ENCODE measurements around the gene CCDC60.
A peak's percentile ranks its signal among the peaks of the same experiment; 100 is the strongest.

Gene CCDC60

DNA sequence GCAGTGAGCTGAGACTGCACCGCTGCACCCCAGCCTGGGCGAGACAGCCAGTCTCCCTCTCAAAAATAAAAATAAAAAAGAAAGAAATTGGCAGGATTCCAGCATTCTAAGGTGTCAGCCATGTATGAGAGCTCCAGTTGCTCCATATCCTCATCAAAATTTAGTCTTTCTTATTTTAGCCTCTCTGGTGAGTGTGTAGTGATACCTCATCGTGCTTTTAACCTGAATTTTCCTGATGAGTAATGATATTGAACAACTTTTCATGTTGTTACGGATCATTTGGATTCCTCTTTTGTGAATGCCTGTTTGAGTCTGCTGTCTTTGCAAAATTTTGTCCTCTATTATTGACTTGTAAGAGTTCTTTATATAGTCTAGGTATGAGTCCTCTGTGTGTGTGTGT lies 28.5 kb downstream of the CCDC60 start:
- TF ChIP-seq, protein P1, sequence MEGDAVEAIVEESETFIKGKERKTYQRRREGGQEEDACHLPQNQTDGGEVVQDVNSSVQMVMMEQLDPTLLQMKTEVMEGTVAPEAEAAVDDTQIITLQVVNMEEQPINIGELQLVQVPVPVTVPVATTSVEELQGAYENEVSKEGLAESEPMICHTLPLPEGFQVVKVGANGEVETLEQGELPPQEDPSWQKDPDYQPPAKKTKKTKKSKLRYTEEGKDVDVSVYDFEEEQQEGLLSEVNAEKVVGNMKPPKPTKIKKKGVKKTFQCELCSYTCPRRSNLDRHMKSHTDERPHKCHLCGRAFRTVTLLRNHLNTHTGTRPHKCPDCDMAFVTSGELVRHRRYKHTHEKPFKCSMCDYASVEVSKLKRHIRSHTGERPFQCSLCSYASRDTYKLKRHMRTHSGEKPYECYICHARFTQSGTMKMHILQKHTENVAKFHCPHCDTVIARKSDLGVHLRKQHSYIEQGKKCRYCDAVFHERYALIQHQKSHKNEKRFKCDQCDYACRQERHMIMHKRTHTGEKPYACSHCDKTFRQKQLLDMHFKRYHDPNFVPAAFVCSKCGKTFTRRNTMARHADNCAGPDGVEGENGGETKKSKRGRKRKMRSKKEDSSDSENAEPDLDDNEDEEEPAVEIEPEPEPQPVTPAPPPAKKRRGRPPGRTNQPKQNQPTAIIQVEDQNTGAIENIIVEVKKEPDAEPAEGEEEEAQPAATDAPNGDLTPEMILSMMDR (IDR thresholded peaks at IDR 0.05; ENCODE audit: unreplicated experiment in 3 of 3), result no peak
- Mint-ChIP-seq H3K9me3 (peaks cover 3% of the 10 kb centered on the region), H3K4me1 (no peaks in the 10 kb centered on the region), H3K36me3 (ENCODE audit: low read depth) (no peaks in the 10 kb centered on the region), H3K27me3 (ENCODE audit: low read depth) (no peaks in the 10 kb centered on the region), H3K27ac (no peak overlapping the region), H3K4me3 (no peak overlapping the region)

- H3K4me1 Mint-ChIP-seq, result peaks cover 2% of the 10 kb centered on the region
- TF ChIP-seq, protein P1 (IDR thresholded peaks at IDR 0.05; ENCODE audit: unreplicated experiment in 3 of 3), result no peak
- no peak overlapping the region for H3K27ac Mint-ChIP-seq
- H3K4me3 Mint-ChIP-seq, result no peak overlapping the region
- H3K27me3 Mint-ChIP-seq (ENCODE audit: low read depth), result no peaks in the 10 kb centered on the region
- peaks cover 1% of the 10 kb centered on the region for H3K9me3 Mint-ChIP-seq
- H3K36me3 Mint-ChIP-seq (ENCODE audit: low read depth), result no peaks in the 10 kb centered on the region
Observed at GRCh38 chr12:119363490-119363889, 29.0 kb downstream of the CCDC60 start.

- Mint-ChIP-seq H3K27ac (no peak overlapping the region), H3K4me1 (peaks cover 21% of the 10 kb centered on the region), H3K36me3 (ENCODE audit: low read depth) (no peaks in the 10 kb centered on the region), H3K27me3 (ENCODE audit: low read depth) (no peaks in the 10 kb centered on the region), H3K4me3 (no peak overlapping the region), H3K9me3 (no peaks in the 10 kb centered on the region)
- TF ChIP-seq, protein P1 (IDR thresholded peaks at IDR 0.05; ENCODE audit: unreplicated experiment in 3 of 3), result no peak
Observed at GRCh38 chr12:119365451-119365850, 30.9 kb downstream of the CCDC60 start.

DNA sequence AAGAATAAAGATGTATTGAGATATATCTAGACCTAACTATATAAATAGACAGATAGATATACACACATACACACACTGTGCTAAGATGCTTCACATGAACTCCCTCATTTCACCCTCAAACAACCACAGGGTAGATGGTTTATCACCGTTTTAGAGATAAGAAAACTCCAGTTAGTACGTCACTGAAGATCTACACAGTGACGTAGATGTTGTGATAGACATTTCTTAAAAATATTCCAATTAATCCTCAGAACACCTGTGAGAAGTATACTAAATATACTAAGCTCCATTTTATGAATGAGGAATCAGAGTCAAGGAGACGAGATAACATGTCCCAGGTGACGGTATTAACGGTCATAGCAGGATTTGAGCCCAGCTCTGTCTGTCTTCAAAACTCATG lies 31.5 kb downstream of the CCDC60 start:
- TF ChIP-seq, protein P1 (IDR thresholded peaks at IDR 0.05; ENCODE audit: unreplicated experiment in 3 of 3), result no peak
- Mint-ChIP-seq H3K27me3 (ENCODE audit: low read depth) (no peaks in the 10 kb centered on the region), H3K9me3 (no peaks in the 10 kb centered on the region), H3K36me3 (ENCODE audit: low read depth) (no peaks in the 10 kb centered on the region), H3K4me1 (peaks cover 21% of the 10 kb centered on the region), H3K4me3 (no peak overlapping the region), H3K27ac (no peak overlapping the region)

GRCh38 chr12:119369161-119369560 lies 34.6 kb downstream of the CCDC60 start:
- H3K27me3 Mint-ChIP-seq (ENCODE audit: low read depth), result no peaks in the 10 kb centered on the region
- TF ChIP-seq, protein P1 (IDR thresholded peaks at IDR 0.05; ENCODE audit: unreplicated experiment in 3 of 3), result no peak
- H3K4me1 Mint-ChIP-seq, result peaks cover 28% of the 10 kb centered on the region
- H3K36me3 Mint-ChIP-seq (ENCODE audit: low read depth), result no peaks in the 10 kb centered on the region
- H3K27ac Mint-ChIP-seq, result no peak overlapping the region
- H3K9me3 Mint-ChIP-seq, result no peaks in the 10 kb centered on the region
- no peak overlapping the region for H3K4me3 Mint-ChIP-seq

- TF ChIP-seq, protein P1 (IDR thresholded peaks at IDR 0.05; ENCODE audit: unreplicated experiment in 3 of 3), result no peak
- H3K36me3 Mint-ChIP-seq (ENCODE audit: low read depth), result no peaks in the 10 kb centered on the region
- no peaks in the 10 kb centered on the region for H3K9me3 Mint-ChIP-seq
- H3K4me3 Mint-ChIP-seq, result no peak overlapping the region
- peak overlapping the region in 1 of 3 experiments; percentile 8 for H3K27ac Mint-ChIP-seq
- no peaks in the 10 kb centered on the region for H3K27me3 Mint-ChIP-seq (ENCODE audit: low read depth)
- H3K4me1 Mint-ChIP-seq, result peaks cover 28% of the 10 kb centered on the region
Observed at GRCh38 chr12:119369907-119370546, 35.5 kb downstream of the CCDC60 start.
